HEK293 (cell line): ENCODE data around the gene CCDC27.
A peak's percentile ranks its signal among the peaks of the same experiment; 100 is the strongest.

Source experiments
- EGR2 ChIP-seq: fragments of 450-650 bp; formaldehyde crosslinking; IDR thresholded peaks from 2 replicates; pipeline ENCODE4 v1.5.1; 2016; ENCODE audit warnings: low read depth, missing biosample characterization, missing genetic modification characterization
- GLIS2 ChIP-seq: fragments of 450-650 bp; formaldehyde crosslinking; IDR thresholded peaks from 2 replicates; pipeline ENCODE4 v1.5.1; 2016; ENCODE audit warnings: missing biosample characterization, missing genetic modification characterization
- KLF1 ChIP-seq: fragments of 450-650 bp; formaldehyde crosslinking; IDR thresholded peaks from 2 replicates; pipeline ENCODE4 v1.5.1; 2016; ENCODE audit warnings: missing biosample characterization, missing genetic modification characterization
- ZBTB48 ChIP-seq: fragments of 450-650 bp; formaldehyde crosslinking; IDR thresholded peaks from 2 replicates; pipeline ENCODE4 v1.5.1; 2016; ENCODE audit warnings: missing biosample characterization, missing genetic modification characterization
- ZEB2 ChIP-seq: fragments of 450-650 bp; formaldehyde crosslinking; IDR thresholded peaks from 2 replicates; pipeline ENCODE4 v1.5.1; 2016; ENCODE audit warnings: missing biosample characterization, missing genetic modification characterization
- ZFHX2 ChIP-seq: fragments of 450-650 bp; formaldehyde crosslinking; conservative IDR thresholded peaks from 2 replicates; pipeline ENCODE4 v1.5.1; 2016; ENCODE audit warnings: missing biosample characterization, missing genetic modification characterization
- ZFP41 ChIP-seq: fragments of 450-650 bp; formaldehyde crosslinking; IDR thresholded peaks from 2 replicates; pipeline ENCODE4 v1.5.1; 2016; ENCODE audit warnings: missing biosample characterization, missing genetic modification characterization, borderline replicate concordance
- ZNF175 ChIP-seq: fragments of 450-650 bp; formaldehyde crosslinking; IDR thresholded peaks from 2 replicates; pipeline ENCODE4 v1.5.1; 2016; ENCODE audit warnings: missing biosample characterization, missing genetic modification characterization
- ZNF211 ChIP-seq: fragments of 450-650 bp; formaldehyde crosslinking; IDR thresholded peaks from 2 replicates; pipeline ENCODE4 v1.5.1; 2016; ENCODE audit warnings: low read depth, missing biosample characterization, missing genetic modification characterization
- ZNF24 ChIP-seq: fragments of 450-650 bp; formaldehyde crosslinking; IDR thresholded peaks from 2 replicates; pipeline ENCODE4 v1.5.1; 2016; ENCODE audit warnings: missing biosample characterization, missing genetic modification characterization
- ZNF423 ChIP-seq: fragments of 450-650 bp; formaldehyde crosslinking; IDR thresholded peaks from 2 replicates; pipeline ENCODE4 v1.5.1; 2016; ENCODE audit warnings: missing biosample characterization, missing genetic modification characterization
- ZNF529 ChIP-seq: fragments of 450-650 bp; formaldehyde crosslinking; IDR thresholded peaks from 2 replicates; pipeline ENCODE4 v1.5.1; 2017; ENCODE audit warnings: missing genetic modification characterization, missing biosample characterization; ENCODE audit not compliant: insufficient replicate concordance
- ZNF548 ChIP-seq: fragments of 450-650 bp; formaldehyde crosslinking; IDR thresholded peaks from 2 replicates; pipeline ENCODE4 v1.5.1; 2016; ENCODE audit warnings: missing biosample characterization, missing genetic modification characterization
- TF ChIP-seq, protein P1 (sequence below): fragments of 450-650 bp; formaldehyde crosslinking; IDR thresholded peaks from 2 replicates; pipeline ENCODE4 v1.5.1; 2016; ENCODE audit warnings: missing biosample characterization, missing genetic modification characterization
- TF ChIP-seq, protein P2 (sequence below): fragments of 450-650 bp; formaldehyde crosslinking; IDR thresholded peaks from 2 replicates; pipeline ENCODE4 v1.5.1; 2016; ENCODE audit warnings: missing biosample characterization, missing genetic modification characterization
- TF ChIP-seq, protein P3 (sequence below): fragments of 450-650 bp; formaldehyde crosslinking; IDR thresholded peaks from 2 replicates; pipeline ENCODE4 v1.5.1; 2016; ENCODE audit warnings: missing biosample characterization, missing genetic modification characterization
- TF ChIP-seq, protein P4 (sequence below): fragments of 450-650 bp; formaldehyde crosslinking; IDR thresholded peaks from 2 replicates; pipeline ENCODE4 v1.5.1; 2016; ENCODE audit warnings: missing biosample characterization, missing genetic modification characterization
- TF ChIP-seq, protein P5 (sequence below): fragments of 450-650 bp; formaldehyde crosslinking; IDR thresholded peaks from 2 replicates; pipeline ENCODE4 v1.5.1; 2016; ENCODE audit warnings: missing biosample characterization, missing genetic modification characterization, low read depth

The CCDC27 gene

DNA sequence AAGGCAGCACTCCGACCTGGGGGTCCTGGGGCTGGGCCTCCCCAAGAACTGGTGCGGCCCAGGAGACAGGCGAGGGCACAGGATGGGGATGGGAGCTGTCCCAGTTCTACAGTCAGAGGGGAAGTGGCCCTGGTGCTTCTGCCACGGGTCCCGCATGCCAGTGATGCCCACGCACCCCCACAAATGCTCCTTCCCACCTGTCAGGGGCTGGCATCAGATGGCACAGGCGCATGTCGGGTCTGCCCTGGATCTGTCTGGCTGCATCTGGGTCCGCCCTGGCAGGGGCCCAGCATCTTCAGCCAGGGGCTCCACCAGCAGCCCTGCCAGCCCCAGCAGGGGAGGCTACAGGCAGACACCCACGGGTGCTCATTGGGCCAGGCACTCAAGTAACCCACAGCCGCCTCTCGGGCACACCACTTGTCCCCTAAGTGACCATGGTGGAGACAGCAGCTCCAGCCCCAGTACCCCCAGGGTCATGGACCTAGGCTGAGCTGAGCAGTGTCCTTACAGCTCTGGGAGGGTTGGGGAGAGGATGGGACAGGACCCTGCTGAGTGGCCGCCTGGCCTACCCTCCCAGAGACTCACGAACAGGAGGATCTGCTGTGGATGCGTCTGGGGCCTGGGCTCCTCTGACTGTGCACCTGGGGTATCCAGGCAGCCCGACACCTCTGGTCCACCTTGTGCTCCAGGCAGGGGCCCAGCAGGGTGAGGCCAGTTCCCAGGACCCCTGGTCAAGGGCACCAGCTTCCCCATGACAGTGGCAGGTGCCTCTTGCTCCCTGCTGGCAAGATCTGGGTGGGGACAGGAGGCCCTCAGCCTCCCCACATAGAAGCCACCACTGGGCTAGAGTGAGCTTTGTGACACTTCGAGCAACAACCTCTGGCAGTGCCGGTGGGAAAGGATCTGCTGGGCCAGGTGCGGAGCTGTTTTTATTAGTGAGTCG lies 25.7 kb downstream of the CCDC27 start (continued):
- TF ChIP-seq, protein P1, sequence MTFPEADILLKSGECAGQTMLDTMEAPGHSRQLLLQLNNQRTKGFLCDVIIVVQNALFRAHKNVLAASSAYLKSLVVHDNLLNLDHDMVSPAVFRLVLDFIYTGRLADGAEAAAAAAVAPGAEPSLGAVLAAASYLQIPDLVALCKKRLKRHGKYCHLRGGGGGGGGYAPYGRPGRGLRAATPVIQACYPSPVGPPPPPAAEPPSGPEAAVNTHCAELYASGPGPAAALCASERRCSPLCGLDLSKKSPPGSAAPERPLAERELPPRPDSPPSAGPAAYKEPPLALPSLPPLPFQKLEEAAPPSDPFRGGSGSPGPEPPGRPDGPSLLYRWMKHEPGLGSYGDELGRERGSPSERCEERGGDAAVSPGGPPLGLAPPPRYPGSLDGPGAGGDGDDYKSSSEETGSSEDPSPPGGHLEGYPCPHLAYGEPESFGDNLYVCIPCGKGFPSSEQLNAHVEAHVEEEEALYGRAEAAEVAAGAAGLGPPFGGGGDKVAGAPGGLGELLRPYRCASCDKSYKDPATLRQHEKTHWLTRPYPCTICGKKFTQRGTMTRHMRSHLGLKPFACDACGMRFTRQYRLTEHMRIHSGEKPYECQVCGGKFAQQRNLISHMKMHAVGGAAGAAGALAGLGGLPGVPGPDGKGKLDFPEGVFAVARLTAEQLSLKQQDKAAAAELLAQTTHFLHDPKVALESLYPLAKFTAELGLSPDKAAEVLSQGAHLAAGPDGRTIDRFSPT (tag by site-specific recombination) = peak; percentile 58
- 0 out of 2 replicates have a peak, but pooled peaks have one; percentile 17 for TF ChIP-seq ZFHX2 (tag by site-specific recombination)
- TF ChIP-seq ZNF24 (tag by site-specific recombination) = no peak
- TF ChIP-seq ZBTB48 (tag by site-specific recombination) = no peak
- 0 out of 2 replicates have a peak, but pooled peaks have one; percentile 10 for TF ChIP-seq EGR2 (tag by site-specific recombination)
- 0 out of 2 replicates have a peak, but pooled peaks have one; percentile 14 for TF ChIP-seq GLIS2 (tag by site-specific recombination)
- TF ChIP-seq, protein P2, sequence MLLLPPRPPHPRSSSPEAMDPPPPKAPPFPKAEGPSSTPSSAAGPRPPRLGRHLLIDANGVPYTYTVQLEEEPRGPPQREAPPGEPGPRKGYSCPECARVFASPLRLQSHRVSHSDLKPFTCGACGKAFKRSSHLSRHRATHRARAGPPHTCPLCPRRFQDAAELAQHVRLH (tag by site-specific recombination) = no peak
- TF ChIP-seq ZNF548 (tag by site-specific recombination) = no peak
- TF ChIP-seq, protein P3, sequence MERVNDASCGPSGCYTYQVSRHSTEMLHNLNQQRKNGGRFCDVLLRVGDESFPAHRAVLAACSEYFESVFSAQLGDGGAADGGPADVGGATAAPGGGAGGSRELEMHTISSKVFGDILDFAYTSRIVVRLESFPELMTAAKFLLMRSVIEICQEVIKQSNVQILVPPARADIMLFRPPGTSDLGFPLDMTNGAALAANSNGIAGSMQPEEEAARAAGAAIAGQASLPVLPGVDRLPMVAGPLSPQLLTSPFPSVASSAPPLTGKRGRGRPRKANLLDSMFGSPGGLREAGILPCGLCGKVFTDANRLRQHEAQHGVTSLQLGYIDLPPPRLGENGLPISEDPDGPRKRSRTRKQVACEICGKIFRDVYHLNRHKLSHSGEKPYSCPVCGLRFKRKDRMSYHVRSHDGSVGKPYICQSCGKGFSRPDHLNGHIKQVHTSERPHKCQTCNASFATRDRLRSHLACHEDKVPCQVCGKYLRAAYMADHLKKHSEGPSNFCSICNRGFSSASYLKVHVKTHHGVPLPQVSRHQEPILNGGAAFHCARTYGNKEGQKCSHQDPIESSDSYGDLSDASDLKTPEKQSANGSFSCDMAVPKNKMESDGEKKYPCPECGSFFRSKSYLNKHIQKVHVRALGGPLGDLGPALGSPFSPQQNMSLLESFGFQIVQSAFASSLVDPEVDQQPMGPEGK (tag by site-specific recombination) = no peak
- no peak for TF ChIP-seq ZNF211 (tag by site-specific recombination)
- TF ChIP-seq ZEB2 (tag by site-specific recombination) = no peak
- TF ChIP-seq KLF1 (tag by site-specific recombination) = no peak
- TF ChIP-seq ZNF529 (tag by site-specific recombination) = no peak
- TF ChIP-seq, protein P4, sequence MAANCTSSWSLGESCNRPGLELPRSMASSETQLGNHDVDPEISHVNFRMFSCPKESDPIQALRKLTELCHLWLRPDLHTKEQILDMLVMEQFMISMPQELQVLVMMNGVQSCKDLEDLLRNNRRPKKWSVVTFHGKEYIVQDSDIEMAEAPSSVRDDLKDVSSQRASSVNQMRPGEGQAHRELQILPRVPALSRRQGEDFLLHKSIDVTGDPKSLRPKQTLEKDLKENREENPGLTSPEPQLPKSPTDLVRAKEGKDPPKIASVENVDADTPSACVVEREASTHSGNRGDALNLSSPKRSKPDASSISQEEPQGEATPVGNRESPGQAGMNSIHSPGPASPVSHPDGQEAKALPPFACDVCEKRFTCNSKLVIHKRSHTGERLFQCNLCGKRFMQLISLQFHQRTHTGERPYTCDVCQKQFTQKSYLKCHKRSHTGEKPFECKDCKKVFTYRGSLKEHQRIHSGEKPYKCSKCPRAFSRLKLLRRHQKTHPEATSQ (tag by site-specific recombination) = no peak
- TF ChIP-seq, protein P5, sequence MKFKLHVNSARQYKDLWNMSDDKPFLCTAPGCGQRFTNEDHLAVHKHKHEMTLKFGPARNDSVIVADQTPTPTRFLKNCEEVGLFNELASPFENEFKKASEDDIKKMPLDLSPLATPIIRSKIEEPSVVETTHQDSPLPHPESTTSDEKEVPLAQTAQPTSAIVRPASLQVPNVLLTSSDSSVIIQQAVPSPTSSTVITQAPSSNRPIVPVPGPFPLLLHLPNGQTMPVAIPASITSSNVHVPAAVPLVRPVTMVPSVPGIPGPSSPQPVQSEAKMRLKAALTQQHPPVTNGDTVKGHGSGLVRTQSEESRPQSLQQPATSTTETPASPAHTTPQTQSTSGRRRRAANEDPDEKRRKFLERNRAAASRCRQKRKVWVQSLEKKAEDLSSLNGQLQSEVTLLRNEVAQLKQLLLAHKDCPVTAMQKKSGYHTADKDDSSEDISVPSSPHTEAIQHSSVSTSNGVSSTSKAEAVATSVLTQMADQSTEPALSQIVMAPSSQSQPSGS (tag by site-specific recombination) = no peak
- no peak for TF ChIP-seq ZNF175 (tag by site-specific recombination)
- no peak for TF ChIP-seq ZFP41 (tag by site-specific recombination)
- TF ChIP-seq ZNF423 (tag by site-specific recombination) = peak; percentile 34; the same call in 1 of the 2 replicates
